ENCODE data around the gene PKMYT1. TPM values are rescaled to one million over a fixed set of nuclear protein-coding genes. Genes with fewer than 3 reads are reported as not detected.
"Not testable (repeated sequence)": the region's sequence is repeated elsewhere in the genome, so short reads cannot be mapped to it uniquely, and the experiment has no call there.

The PKMYT1 gene
- total RNA-seq, 2 donors from 2014 or later = 125 to 193 TPM

- not testable (repeated sequence) for H3K27ac Mint-ChIP-seq; H3K9me3 Mint-ChIP-seq; ATAC-seq; H3K36me3 Mint-ChIP-seq; DNase-seq (ENCODE audit: low spot score in 2 of 2)
These were observed 36.5 kb downstream of the PKMYT1 start for GRCh38 chr16:2943716-2944115.

GRCh38 chr16:2942045-2942444 is 38.2 kb downstream of the PKMYT1 start:
- Mint-ChIP-seq H3K9me3 (no peaks in the 10 kb centered on the region), H3K27ac (no peak overlapping the region), H3K36me3 (no peaks in the 10 kb centered on the region)
- DNase-seq (ENCODE audit: low spot score in 2 of 2) = no peak
- ATAC-seq = no peak

GRCh38 chr16:2939968-2940367 is 40.3 kb downstream of the PKMYT1 start:
- Mint-ChIP-seq H3K9me3 (no peaks in the 10 kb centered on the region), H3K36me3 (no peaks in the 10 kb centered on the region), H3K27ac (no peak overlapping the region)
- ATAC-seq (no peak), DNase-seq (ENCODE audit: low spot score in 2 of 2) (no peak)

GRCh38 chr16:2938206-2938605 is 42.0 kb downstream of the PKMYT1 start:
- H3K36me3 Mint-ChIP-seq = no peaks in the 10 kb centered on the region
- no peak for ATAC-seq

GRCh38 chr16:2937170-2937569 is 43.1 kb downstream of the PKMYT1 start:
- Mint-ChIP-seq H3K36me3 (no peaks in the 10 kb centered on the region), H3K9me3 (no peaks in the 10 kb centered on the region), H3K27ac (no peak overlapping the region)
- no peak for ATAC-seq
- DNase-seq (ENCODE audit: low spot score in 2 of 2) = no peak

More at GRCh38 chr16:2938206-2938605, 42.0 kb downstream of the PKMYT1 start:
- DNase-seq (ENCODE audit: low spot score in 2 of 2) = no peak
- H3K9me3 Mint-ChIP-seq = no peaks in the 10 kb centered on the region
- H3K27ac Mint-ChIP-seq = no peak overlapping the region

- Mint-ChIP-seq H3K36me3 (no peaks in the 10 kb centered on the region), H3K27ac (no peak overlapping the region), H3K9me3 (no peaks in the 10 kb centered on the region)
- DNase-seq (ENCODE audit: low spot score in 2 of 2) (no peak), ATAC-seq (no peak)
These were observed 43.7 kb downstream of the PKMYT1 start for GRCh38 chr16:2936436-2937011.

- no peak for DNase-seq (ENCODE audit: low spot score in 2 of 2)
- no peaks in the 10 kb centered on the region for H3K9me3 Mint-ChIP-seq
- no peak for ATAC-seq
- H3K27ac Mint-ChIP-seq = peak overlapping the region; percentile 7 to 53
- H3K36me3 Mint-ChIP-seq = no peaks in the 10 kb centered on the region
These were observed 45.8 kb downstream of the PKMYT1 start for GRCh38 chr16:2934450-2934849.

GRCh38 chr16:2933701-2934100 is 46.5 kb downstream of the PKMYT1 start:
- ATAC-seq (no peak), DNase-seq (ENCODE audit: low spot score in 2 of 2) (no peak)
- Mint-ChIP-seq H3K9me3 (no peaks in the 10 kb centered on the region), H3K27ac (peak overlapping the region in 1 of 2 donors; percentile 53), H3K36me3 (no peaks in the 10 kb centered on the region)

GRCh38 chr16:2933136-2933535 is 47.1 kb downstream of the PKMYT1 start:
- DNase-seq (ENCODE audit: low spot score in 2 of 2) = no peak
- Mint-ChIP-seq H3K36me3 (no peaks in the 10 kb centered on the region), H3K9me3 (no peaks in the 10 kb centered on the region), H3K27ac (no peak overlapping the region)
- ATAC-seq = no peak

- not testable (repeated sequence) for ATAC-seq; DNase-seq (ENCODE audit: low spot score in 2 of 2); H3K36me3 Mint-ChIP-seq; H3K27ac Mint-ChIP-seq; H3K9me3 Mint-ChIP-seq
These were observed 48.9 kb downstream of the PKMYT1 start for GRCh38 chr16:2931231-2931914.

- no peak overlapping the region for H3K27ac Mint-ChIP-seq
- H3K36me3 Mint-ChIP-seq = no peaks in the 10 kb centered on the region
- no peak for DNase-seq (ENCODE audit: low spot score in 2 of 2)
- H3K9me3 Mint-ChIP-seq = no peaks in the 10 kb centered on the region
- ATAC-seq = no peak
These were observed 50.0 kb downstream of the PKMYT1 start for GRCh38 chr16:2930236-2930635.

GRCh38 chr16:2929693-2930092 is 50.6 kb downstream of the PKMYT1 start:
- H3K27ac Mint-ChIP-seq = no peak overlapping the region
- H3K9me3 Mint-ChIP-seq = no peaks in the 10 kb centered on the region
- DNase-seq (ENCODE audit: low spot score in 2 of 2) (no peak), ATAC-seq (no peak)
- H3K36me3 Mint-ChIP-seq = no peaks in the 10 kb centered on the region

- ATAC-seq (no peak), DNase-seq (ENCODE audit: low spot score in 2 of 2) (no peak)
- H3K27ac Mint-ChIP-seq = no peak overlapping the region
- H3K9me3 Mint-ChIP-seq = no peaks in the 10 kb centered on the region
- H3K36me3 Mint-ChIP-seq = no peaks in the 10 kb centered on the region
These were observed 51.5 kb downstream of the PKMYT1 start for GRCh38 chr16:2928796-2929195.

GRCh38 chr16:2928151-2928550 is 52.1 kb downstream of the PKMYT1 start:
- not testable (repeated sequence) for H3K27ac Mint-ChIP-seq; ATAC-seq; H3K36me3 Mint-ChIP-seq; DNase-seq (ENCODE audit: low spot score in 2 of 2); H3K9me3 Mint-ChIP-seq

- ATAC-seq (peak; percentile 99), DNase-seq (ENCODE audit: low spot score in 2 of 2) (peak; percentile 82 to 89)
- Mint-ChIP-seq H3K27ac (peak overlapping the region in 1 of 2 donors; percentile 12), H3K36me3 (no peaks in the 10 kb centered on the region), H3K9me3 (no peaks in the 10 kb centered on the region)
These were observed 53.1 kb downstream of the PKMYT1 start for GRCh38 chr16:2927010-2927646.

GRCh38 chr16:2926650-2926999 is 53.6 kb downstream of the PKMYT1 start:
- ATAC-seq = no peak

GRCh38 chr16:2925951-2926649 is 54.1 kb downstream of the PKMYT1 start:
- Mint-ChIP-seq H3K9me3 (no peaks in the 10 kb centered on the region), H3K36me3 (no peaks in the 10 kb centered on the region), H3K27ac (no peak overlapping the region)
- no peak for DNase-seq (ENCODE audit: low spot score in 2 of 2)
- no peak for ATAC-seq

More at GRCh38 chr16:2926650-2926999, 53.6 kb downstream of the PKMYT1 start:
- Mint-ChIP-seq H3K9me3 (no peaks in the 10 kb centered on the region), H3K36me3 (no peaks in the 10 kb centered on the region), H3K27ac (no peak overlapping the region)
- no peak for DNase-seq (ENCODE audit: low spot score in 2 of 2)

Data from activated naive CD4-positive, alpha-beta T cell treated with anti-CD3 and anti-CD28 coated beads, Interleukin-2, amount 50 U/mL, for 72 hours (primary cell).